ENCODE data around the gene CD1B.
"Not testable (repeated sequence)": the region's sequence is repeated elsewhere in the genome, so short reads cannot be mapped to it uniquely, and the experiment has no call there.

The CD1B gene

DNA sequence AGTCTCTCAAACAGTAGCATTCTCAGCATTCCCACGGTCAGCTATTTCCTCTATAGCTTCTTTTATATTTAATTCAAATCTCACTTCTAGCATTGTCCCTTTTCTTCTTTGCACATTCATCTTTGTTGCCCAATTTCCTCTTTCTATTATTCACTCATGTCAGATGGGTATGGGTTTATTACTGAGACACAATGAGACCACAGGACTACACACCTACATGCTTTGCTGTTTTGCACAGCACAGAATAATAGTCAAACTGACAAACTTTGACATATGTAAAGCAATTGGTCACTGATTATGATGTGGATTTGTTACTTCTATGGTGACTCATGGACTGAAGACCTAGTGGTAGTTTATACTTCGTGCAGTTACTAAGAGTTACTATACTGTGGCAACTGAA lies 47.4 kb downstream of the CD1B start:
- no peak overlapping the region for H3K27ac ChIP-seq (ENCODE audit: low read length)

DNA sequence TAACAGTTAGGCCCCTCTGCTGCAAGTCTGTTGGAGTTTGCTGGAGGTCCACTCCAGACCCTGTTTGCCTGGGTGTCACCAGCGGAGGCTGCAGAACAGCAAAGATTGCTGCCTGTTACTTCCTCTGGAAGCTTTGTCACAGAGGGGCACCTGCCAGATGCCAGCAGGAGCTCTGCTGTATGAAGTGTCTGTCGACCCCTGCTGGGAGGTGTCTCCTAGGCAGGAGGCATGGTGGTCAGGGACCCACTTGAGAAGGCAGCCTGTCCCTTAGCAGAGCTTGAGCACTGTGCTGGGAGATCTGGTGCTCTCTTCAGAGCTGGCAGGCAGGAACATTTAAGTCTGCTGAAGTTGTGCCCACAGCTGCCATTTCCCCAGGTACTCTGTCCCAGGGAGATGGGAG lies 48.9 kb downstream of the CD1B start:
- not testable (repeated sequence) for H3K36me3 ChIP-seq (replicated peaks; ENCODE audit: insufficient read depth, low read length); H3K4me3 ChIP-seq (ENCODE audit: low read length); H3K4me1 ChIP-seq (ENCODE audit: low read length); H3K27ac ChIP-seq (ENCODE audit: low read length); H3K9ac ChIP-seq (ENCODE audit: low read length); H4K20me1 ChIP-seq (ENCODE audit: insufficient read depth, low read length); H3K79me2 ChIP-seq (ENCODE audit: low read length); H3K4me2 ChIP-seq (ENCODE audit: low read depth, low read length); H3K9me3 ChIP-seq (replicated peaks; ENCODE audit: insufficient read depth, low read length); H2AFZ ChIP-seq (ENCODE audit: low read length); H3F3A ChIP-seq (ENCODE audit: insufficient read depth, low read length); DNase-seq; H3K9me2 ChIP-seq (replicated peaks; ENCODE audit: insufficient read depth, low read length); H3K27me3 ChIP-seq (replicated peaks; ENCODE audit: insufficient read depth, low read length)

More for the DNA sequence above, 47.4 kb downstream of the CD1B start:
- Histone ChIP-seq H3K4me1 (ENCODE audit: low read length) (0 out of 2 replicates have a peak, but pooled peaks cover 2% of the 10 kb centered on the region), H2AFZ (ENCODE audit: low read length) (no peak overlapping the region), H3K9me3 (replicated peaks; ENCODE audit: insufficient read depth, low read length) (no peaks in the 10 kb centered on the region), H3K9me2 (replicated peaks; ENCODE audit: insufficient read depth, low read length) (no peaks in the 10 kb centered on the region), H3K27me3 (replicated peaks; ENCODE audit: insufficient read depth, low read length) (no peaks in the 10 kb centered on the region), H3K79me2 (ENCODE audit: low read length) (no peaks in the 10 kb centered on the region), H3K4me2 (ENCODE audit: low read depth, low read length) (no peak overlapping the region), H3F3A (ENCODE audit: insufficient read depth, low read length) (no peaks in the 10 kb centered on the region), H4K20me1 (ENCODE audit: insufficient read depth, low read length) (no peaks in the 10 kb centered on the region), H3K4me3 (ENCODE audit: low read length) (no peak overlapping the region), H3K36me3 (replicated peaks; ENCODE audit: insufficient read depth, low read length) (no peaks in the 10 kb centered on the region), H3K9ac (ENCODE audit: low read length) (no peak overlapping the region)
- TF ChIP-seq, protein P1, sequence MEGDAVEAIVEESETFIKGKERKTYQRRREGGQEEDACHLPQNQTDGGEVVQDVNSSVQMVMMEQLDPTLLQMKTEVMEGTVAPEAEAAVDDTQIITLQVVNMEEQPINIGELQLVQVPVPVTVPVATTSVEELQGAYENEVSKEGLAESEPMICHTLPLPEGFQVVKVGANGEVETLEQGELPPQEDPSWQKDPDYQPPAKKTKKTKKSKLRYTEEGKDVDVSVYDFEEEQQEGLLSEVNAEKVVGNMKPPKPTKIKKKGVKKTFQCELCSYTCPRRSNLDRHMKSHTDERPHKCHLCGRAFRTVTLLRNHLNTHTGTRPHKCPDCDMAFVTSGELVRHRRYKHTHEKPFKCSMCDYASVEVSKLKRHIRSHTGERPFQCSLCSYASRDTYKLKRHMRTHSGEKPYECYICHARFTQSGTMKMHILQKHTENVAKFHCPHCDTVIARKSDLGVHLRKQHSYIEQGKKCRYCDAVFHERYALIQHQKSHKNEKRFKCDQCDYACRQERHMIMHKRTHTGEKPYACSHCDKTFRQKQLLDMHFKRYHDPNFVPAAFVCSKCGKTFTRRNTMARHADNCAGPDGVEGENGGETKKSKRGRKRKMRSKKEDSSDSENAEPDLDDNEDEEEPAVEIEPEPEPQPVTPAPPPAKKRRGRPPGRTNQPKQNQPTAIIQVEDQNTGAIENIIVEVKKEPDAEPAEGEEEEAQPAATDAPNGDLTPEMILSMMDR (IDR thresholded peaks at IDR 0.05; ENCODE audit: low read length) = no peak
- no peak for TF ChIP-seq EZH2phosphoT487 (IDR thresholded peaks at IDR 0.05; ENCODE audit: low read length)
- TF ChIP-seq EZH2 (optimal IDR thresholded peaks at IDR 0.05; ENCODE audit: low read depth, low read length) = no peak
- no peak for DNase-seq

Measured in MM.1S (cell line).